GM19023 (cell line): Measurements from ENCODE around the gene ZNF436.
"Not testable (repeated sequence)": the region's sequence is repeated elsewhere in the genome, so short reads cannot be mapped to it uniquely, and the experiment has no call there.

Source experiments
- ATAC-seq: cut with Tn5 transposase; IDR thresholded peaks from one replicate; pipeline ENCODE4 v1.9.1; 2021; ENCODE audit warnings: mild to moderate bottlenecking, moderate library complexity; ENCODE audit not compliant: unreplicated experiment

The ZNF436 gene

GRCh38 chr1:23330846-23331245 is 38.8 kb downstream of the ZNF436 start:
- no peak for ATAC-seq

- no peak for ATAC-seq
These were observed 44.2 kb downstream of the ZNF436 start for GRCh38 chr1:23325393-23325792.

GRCh38 chr1:23322770-23323169 is 46.9 kb downstream of the ZNF436 start:
- no peak for ATAC-seq

GRCh38 chr1:23310280-23310679 is 59.4 kb downstream of the ZNF436 start:
- not testable (repeated sequence) for ATAC-seq
